Activated CD8-positive, alpha-beta T cell treated with anti-CD3 and anti-CD28 coated beads, Interleukin-2, amount 10 ng/mL, durations not matched to agents 7 days and 5 days (primary cell): ENCODE data around the gene TULP4. TPM values are rescaled to one million over a fixed set of nuclear protein-coding genes. Genes with fewer than 3 reads are reported as not detected.
"Not testable (repeated sequence)": the region's sequence is repeated elsewhere in the genome, so short reads cannot be mapped to it uniquely, and the experiment has no call there.

ENCODE experiments used
- ATAC-seq: fragments of 150-1000 bp; cut with Tn5 transposase; one replicate; pipeline ENCODE4 v1.10.0; 2021; ENCODE audit warnings: moderate library complexity
- CTCF ChIA-PET: fragments of 350-600 bp; sonication (Branson Sonifier 250); formaldehyde crosslinking; loops from one replicate; lab custom pipeline; 2021; ENCODE audit warnings: antibody characterized with exemption; lab: Charles Lee
- POLR2A ChIA-PET: fragments of 350-600 bp; sonication (Branson Sonifier 250); formaldehyde crosslinking; loops from one replicate; lab custom pipeline; 2021; ENCODE audit warnings: antibody characterized with exemption; lab: Charles Lee
- DNase-seq: peaks from one replicate; pipeline ENCODE4 v3.0.0-alpha.2; 2020
- H3K27ac Mint-ChIP-seq: one replicate; pipeline ENCODE4 v1.8.0; 2021; ENCODE audit warnings: mild to moderate bottlenecking, mixed read lengths
- H3K27me3 Mint-ChIP-seq: one replicate; pipeline ENCODE4 v1.8.0; 2021; ENCODE audit warnings: low read depth, mixed read lengths
- H3K36me3 Mint-ChIP-seq: one replicate; pipeline ENCODE4 v1.8.0; 2021; ENCODE audit warnings: low read depth, mixed read lengths
- H3K4me1 Mint-ChIP-seq: one replicate; pipeline ENCODE4 v1.8.0; 2021; ENCODE audit warnings: low read depth, mixed read lengths
- H3K4me3 Mint-ChIP-seq: one replicate; pipeline ENCODE4 v1.8.0; 2021; ENCODE audit warnings: mild to moderate bottlenecking, mixed read lengths
- H3K9me3 Mint-ChIP-seq: one replicate; pipeline ENCODE4 v1.8.0; 2022; ENCODE audit warnings: mixed read lengths; ENCODE audit not compliant: insufficient read depth
- total RNA-seq, 2 experiments: library from RNA; stranded (reverse); gene quantifications; one replicate each; pipeline ENCODE4 v1.2.3, GENCODE V29; 2021

Gene TULP4
- total RNA-seq, 2 experiments from 2014 or later = 29.6 to 33.9 TPM

DNA sequence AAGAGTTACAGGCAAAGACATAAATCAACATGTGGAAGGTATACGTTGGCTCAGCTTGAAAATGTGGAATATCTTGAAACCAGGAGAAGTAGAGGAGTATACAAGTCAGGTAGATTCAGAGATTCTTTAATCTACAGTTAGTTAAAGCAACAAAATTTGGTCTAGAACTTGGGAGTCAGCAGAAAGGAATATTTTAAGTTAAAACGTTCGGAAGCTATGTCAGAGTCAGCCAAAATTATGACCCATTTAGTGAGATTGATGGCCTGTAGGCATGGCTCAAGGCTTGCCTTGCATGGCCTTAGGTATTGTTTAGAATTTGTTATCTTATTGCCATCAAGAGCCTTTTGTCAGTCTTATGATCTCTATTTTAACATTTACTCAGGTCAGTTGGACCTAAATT lies 153.5 kb downstream of the TULP4 start:
- H3K27ac Mint-ChIP-seq = no peak overlapping the region
- no peaks in the 10 kb centered on the region for H3K4me1 Mint-ChIP-seq
- ATAC-seq (no peak), DNase-seq (no peak)
- ChIA-PET POLR2A (no interaction called here), CTCF (no interaction called here)
- no peak overlapping the region for H3K4me3 Mint-ChIP-seq
- no peaks in the 10 kb centered on the region for H3K9me3 Mint-ChIP-seq
- no peaks in the 10 kb centered on the region for H3K27me3 Mint-ChIP-seq
- no peaks in the 10 kb centered on the region for H3K36me3 Mint-ChIP-seq

- POLR2A ChIA-PET = no interaction called here
- no peak for DNase-seq
- Mint-ChIP-seq H3K4me3 (no peak overlapping the region), H3K9me3 (no peaks in the 10 kb centered on the region), H3K4me1 (no peaks in the 10 kb centered on the region), H3K27me3 (no peaks in the 10 kb centered on the region), H3K36me3 (no peaks in the 10 kb centered on the region), H3K27ac (no peak overlapping the region)
- no peak for ATAC-seq
- CTCF ChIA-PET = interaction anchor here (1.8 kb wide), 1 partner anchor 247 kb away, joined by 4 read pairs; no protein-coding TSS in a partner anchor
Observed at GRCh38 chr6:158467923-158468322, 155.7 kb downstream of the TULP4 start.

DNA sequence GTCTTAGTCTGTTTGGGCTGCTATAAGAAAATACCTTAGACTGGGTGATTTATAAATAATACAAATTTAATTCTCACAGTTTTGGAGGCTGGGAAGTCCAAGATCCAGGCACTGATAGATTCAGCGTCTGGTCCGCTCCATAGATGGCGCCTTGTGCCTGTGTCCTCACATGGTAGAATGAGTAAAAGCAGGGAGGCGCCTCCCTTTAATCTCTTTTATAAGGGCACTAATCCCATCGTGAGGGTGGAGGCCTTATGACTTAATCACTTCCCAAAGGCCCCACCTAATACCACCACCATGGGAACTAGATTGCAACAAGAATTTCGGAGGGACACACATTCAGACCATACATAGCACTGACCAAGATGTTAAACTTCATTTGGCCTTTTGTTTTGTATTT lies 156.4 kb downstream of the TULP4 start:
- Mint-ChIP-seq H3K27ac (no peak overlapping the region), H3K9me3 (no peaks in the 10 kb centered on the region), H3K36me3 (no peaks in the 10 kb centered on the region), H3K4me3 (no peak overlapping the region), H3K4me1 (no peaks in the 10 kb centered on the region), H3K27me3 (no peaks in the 10 kb centered on the region)
- POLR2A ChIA-PET = no interaction called here
- CTCF ChIA-PET = interaction anchor here (1.8 kb wide), 1 partner anchor 248 kb away, joined by 4 read pairs; no protein-coding TSS in a partner anchor
- DNase-seq (no peak), ATAC-seq (no peak)

GRCh38 chr6:158470023-158470422 lies 157.8 kb downstream of the TULP4 start:
- POLR2A ChIA-PET, H3K27me3 Mint-ChIP-seq, H3K27ac Mint-ChIP-seq, H3K4me3 Mint-ChIP-seq, H3K36me3 Mint-ChIP-seq, H3K4me1 Mint-ChIP-seq, DNase-seq, ATAC-seq, H3K9me3 Mint-ChIP-seq: not testable (repeated sequence)
- CTCF ChIA-PET = interaction anchor here (0.7 to 1.3 kb wide), 2 partner anchors 95 to 249 kb away, joined by 3 read pairs; no protein-coding TSS in a partner anchor

DNA sequence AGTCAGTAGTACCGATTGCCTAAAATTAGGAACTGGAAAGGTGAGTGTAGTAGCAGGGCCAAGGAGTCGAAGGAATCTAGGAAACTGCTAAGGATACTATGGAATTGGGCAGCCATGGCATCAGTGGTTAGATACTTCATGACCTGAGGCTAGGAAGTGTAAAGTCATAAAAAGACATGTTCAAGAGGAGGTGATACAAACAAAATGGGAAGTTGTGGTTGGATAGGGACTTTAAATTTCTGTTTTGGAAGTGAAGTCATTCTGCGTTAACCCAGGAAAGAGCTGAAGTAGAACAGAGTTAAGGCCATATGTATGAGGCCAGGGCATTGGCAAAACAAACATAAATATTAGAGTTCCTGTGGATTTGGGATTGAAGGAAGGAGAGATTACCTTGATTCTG lies 159.1 kb downstream of the TULP4 start:
- no peaks in the 10 kb centered on the region for H3K4me1 Mint-ChIP-seq
- no peaks in the 10 kb centered on the region for H3K27me3 Mint-ChIP-seq
- DNase-seq (no peak), ATAC-seq (no peak)
- no peak overlapping the region for H3K4me3 Mint-ChIP-seq
- no peak overlapping the region for H3K27ac Mint-ChIP-seq
- no peaks in the 10 kb centered on the region for H3K36me3 Mint-ChIP-seq
- ChIA-PET POLR2A (no interaction called here), CTCF (no interaction called here)
- no peaks in the 10 kb centered on the region for H3K9me3 Mint-ChIP-seq

- no peak for ATAC-seq
- DNase-seq = no peak
- no peaks in the 10 kb centered on the region for H3K27me3 Mint-ChIP-seq
- H3K9me3 Mint-ChIP-seq = no peaks in the 10 kb centered on the region
- no peaks in the 10 kb centered on the region for H3K4me1 Mint-ChIP-seq
- POLR2A ChIA-PET = no interaction called here
- H3K27ac Mint-ChIP-seq = no peak overlapping the region
- no peak overlapping the region for H3K4me3 Mint-ChIP-seq
- H3K36me3 Mint-ChIP-seq = no peaks in the 10 kb centered on the region
- CTCF ChIA-PET = no interaction called here
Observed at GRCh38 chr6:158472447-158472846, 160.2 kb downstream of the TULP4 start.

DNA sequence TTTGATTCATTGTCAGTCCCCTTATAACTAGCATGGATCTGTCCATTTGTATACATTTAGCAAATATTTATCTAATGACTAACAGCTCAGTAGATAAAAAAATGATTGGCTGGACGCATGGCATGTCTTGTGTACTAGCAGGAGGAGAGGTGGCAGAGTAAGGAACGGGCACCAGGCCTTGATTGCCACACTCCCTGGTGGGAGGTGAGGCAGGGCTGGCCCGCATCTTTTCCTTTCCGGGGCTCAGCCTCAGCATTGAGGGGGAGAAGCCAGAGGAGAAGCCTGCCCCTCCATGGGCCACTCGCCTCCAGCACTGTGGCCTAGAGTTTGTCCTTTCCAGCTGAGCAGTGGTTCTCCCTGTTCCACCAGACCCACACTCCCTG lies 162.7 kb downstream of the TULP4 start:
- CTCF ChIA-PET = no interaction called here
- peaks cover 1% of the 10 kb centered on the region for H3K36me3 Mint-ChIP-seq
- DNase-seq (no peak), ATAC-seq (no peak)
- H3K9me3 Mint-ChIP-seq = no peaks in the 10 kb centered on the region
- no peak overlapping the region for H3K4me3 Mint-ChIP-seq
- H3K27me3 Mint-ChIP-seq = no peaks in the 10 kb centered on the region
- H3K27ac Mint-ChIP-seq = no peak overlapping the region
- POLR2A ChIA-PET = no interaction called here
- no peaks in the 10 kb centered on the region for H3K4me1 Mint-ChIP-seq

GRCh38 chr6:158475344-158476302 lies 163.4 kb downstream of the TULP4 start:
- POLR2A ChIA-PET = no interaction called here

GRCh38 chr6:158476389-158476788 lies 164.1 kb downstream of the TULP4 start:
- no peaks in the 10 kb centered on the region for H3K27me3 Mint-ChIP-seq
- CTCF ChIA-PET = interaction anchor here (1.7 kb wide), 1 partner anchor 42 kb away, joined by 5 read pairs; no protein-coding TSS in a partner anchor

More at GRCh38 chr6:158475344-158476302, 163.4 kb downstream of the TULP4 start:
- Mint-ChIP-seq H3K27me3 (no peaks in the 10 kb centered on the region), H3K4me3 (no peak overlapping the region), H3K36me3 (peaks cover 4% of the 10 kb centered on the region), H3K9me3 (no peaks in the 10 kb centered on the region), H3K4me1 (no peaks in the 10 kb centered on the region), H3K27ac (no peak overlapping the region)
- CTCF ChIA-PET = no interaction called here
- ATAC-seq = no peak
- DNase-seq = no peak

GRCh38 chr6:158477722-158478121 lies 165.5 kb downstream of the TULP4 start:
- H3K4me1 Mint-ChIP-seq, H3K27me3 Mint-ChIP-seq, H3K9me3 Mint-ChIP-seq, DNase-seq, ATAC-seq, H3K27ac Mint-ChIP-seq, H3K36me3 Mint-ChIP-seq, POLR2A ChIA-PET, H3K4me3 Mint-ChIP-seq: not testable (repeated sequence)
- CTCF ChIA-PET = interaction anchor here (1.7 kb wide), 1 partner anchor 41 kb away, joined by 5 read pairs; no protein-coding TSS in a partner anchor

More at GRCh38 chr6:158476389-158476788, 164.1 kb downstream of the TULP4 start:
- Mint-ChIP-seq H3K36me3 (peaks cover 4% of the 10 kb centered on the region), H3K4me3 (no peak overlapping the region), H3K27ac (no peak overlapping the region), H3K9me3 (no peaks in the 10 kb centered on the region), H3K4me1 (no peaks in the 10 kb centered on the region)
- no peak for DNase-seq
- no peak for ATAC-seq
- POLR2A ChIA-PET = no interaction called here

DNA sequence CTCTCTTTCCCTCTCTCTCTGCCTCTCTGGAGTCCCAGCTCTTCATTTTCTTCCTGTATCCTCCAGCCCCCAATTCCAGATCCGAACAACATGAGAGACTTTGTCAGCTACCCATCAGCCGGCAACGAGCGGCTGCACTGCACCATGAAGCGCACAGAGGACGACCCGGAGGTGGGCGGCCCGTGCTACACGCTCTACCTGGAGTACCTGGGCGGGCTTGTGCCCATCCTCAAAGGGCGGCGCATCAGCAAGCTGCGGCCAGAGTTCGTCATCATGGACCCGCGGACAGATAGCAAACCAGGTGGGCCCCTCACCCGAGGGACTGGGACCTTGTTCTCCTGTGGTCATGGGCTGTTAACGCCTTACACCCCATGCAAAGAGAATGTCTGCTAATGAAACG lies 168.7 kb downstream of the TULP4 start:
- Mint-ChIP-seq H3K4me1 (no peaks in the 10 kb centered on the region), H3K27me3 (no peaks in the 10 kb centered on the region), H3K4me3 (no peak overlapping the region), H3K9me3 (no peaks in the 10 kb centered on the region), H3K27ac (no peak overlapping the region), H3K36me3 (peaks cover 4% of the 10 kb centered on the region)
- CTCF ChIA-PET = interaction anchor here (2.2 kb wide), 1 partner anchor 260 kb away, joined by 9 read pairs; no protein-coding TSS in a partner anchor
- DNase-seq (no peak), ATAC-seq (no peak)
- POLR2A ChIA-PET = no interaction called here
